ENCODE results near the gene ROR1.

DNA sequence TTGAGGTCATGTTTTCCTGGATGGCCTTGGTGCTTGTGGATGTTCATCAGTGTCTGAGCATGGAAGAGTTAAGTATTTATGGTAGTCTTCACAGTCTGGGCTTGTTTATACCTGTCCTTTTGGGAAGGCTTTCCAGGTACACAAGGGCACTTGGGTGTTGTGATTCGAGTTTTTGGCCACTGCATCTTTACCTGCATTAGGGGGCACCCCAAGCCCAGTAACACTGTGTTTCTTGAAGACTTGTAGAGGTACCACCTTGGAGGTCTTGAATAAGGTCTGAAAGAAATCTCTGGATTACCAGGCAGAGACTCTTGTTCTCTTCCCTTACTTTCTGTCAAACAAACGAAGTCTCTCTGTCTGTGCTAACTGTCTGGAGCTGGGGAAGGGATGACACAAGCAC, 34.4 kb upstream of the ROR1 start:
- no peak for TF ChIP-seq ZNF521 (tag by site-specific recombination; IDR thresholded peaks at IDR 0.05)
- no peak for TF ChIP-seq CTCF (tag by site-specific recombination; IDR thresholded peaks at IDR 0.05)

All from HEK293 (cell line).